GM06990 (cell line): Measurements from ENCODE around the gene NFKB1.

ENCODE experiments used
- DNase-seq: peaks from one replicate; pipeline ENCODE4 v3.0.0-alpha.2; 2011; ENCODE audit not compliant: insufficient read length; ENCODE audit errors: extremely low read depth
- H3K27me3 ChIP-seq: replicated peaks from 2 replicates; pipeline ENCODE4 v1.6.0; 2011; ENCODE audit warnings: low read length; ENCODE audit not compliant: control insufficient read depth, insufficient read depth
- H3K36me3 ChIP-seq: 2 replicates; pipeline ENCODE4 v1.5.1; 2011; ENCODE audit warnings: low read length; ENCODE audit not compliant: control insufficient read depth, insufficient read depth
- H3K4me3 ChIP-seq: replicated peaks from 2 replicates; pipeline ENCODE4 v1.5.1; 2011; ENCODE audit warnings: low read depth, mild to moderate bottlenecking, control low read depth, low read length
- CTCF ChIP-seq: IDR thresholded peaks from 2 replicates; pipeline ENCODE4 v1.5.1; 2011; ENCODE audit warnings: low read length, control low read depth, mild to moderate bottlenecking, inconsistent platforms; ENCODE audit not compliant: insufficient read depth, poor library complexity, severe bottlenecking

Gene NFKB1

DNA sequence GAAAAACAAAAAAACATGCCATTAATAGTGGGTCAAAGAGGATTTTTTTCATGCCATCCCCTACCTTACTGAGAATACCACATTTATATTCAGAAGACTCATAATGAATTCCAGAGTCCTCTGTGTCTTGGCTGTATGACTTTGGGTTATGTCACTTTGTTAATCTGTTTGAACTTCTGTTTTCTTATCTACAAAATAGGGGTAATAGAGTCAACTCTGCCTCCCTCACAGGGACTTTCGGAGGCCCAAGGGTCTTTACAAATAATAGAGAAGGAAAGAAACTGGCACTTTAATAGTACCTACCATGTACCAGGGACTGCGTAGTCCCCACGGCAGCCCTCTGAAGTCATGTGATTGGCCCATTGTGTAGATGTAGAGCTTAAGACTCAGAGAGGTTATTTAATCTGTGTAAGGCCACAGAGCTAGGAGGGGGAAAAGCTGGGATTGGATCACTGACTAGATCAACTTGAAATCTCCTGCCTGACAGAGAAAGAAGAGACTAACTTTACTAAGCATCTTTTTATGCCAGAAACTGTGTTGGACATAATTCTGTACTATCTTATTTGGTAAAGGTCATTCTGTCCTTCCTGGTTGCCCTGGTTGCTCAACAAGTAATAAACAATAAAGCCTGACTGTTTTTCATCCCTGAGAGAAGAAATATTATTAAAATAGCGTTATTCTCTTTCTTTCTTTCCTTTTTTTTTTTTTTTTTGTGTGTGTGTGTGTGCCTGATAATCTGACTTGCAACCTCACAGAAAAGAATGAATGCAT lies 59.6 kb downstream of the NFKB1 start:
- no peak for DNase-seq
- Histone ChIP-seq H3K4me3 (no peak overlapping the region; the same call in 1 of the 2 replicates), H3K27me3 (no peaks in the 10 kb centered on the region), H3K36me3 (no peaks in the 10 kb centered on the region; the same call in 1 of the 2 replicates)
- no peak for TF ChIP-seq CTCF

DNA sequence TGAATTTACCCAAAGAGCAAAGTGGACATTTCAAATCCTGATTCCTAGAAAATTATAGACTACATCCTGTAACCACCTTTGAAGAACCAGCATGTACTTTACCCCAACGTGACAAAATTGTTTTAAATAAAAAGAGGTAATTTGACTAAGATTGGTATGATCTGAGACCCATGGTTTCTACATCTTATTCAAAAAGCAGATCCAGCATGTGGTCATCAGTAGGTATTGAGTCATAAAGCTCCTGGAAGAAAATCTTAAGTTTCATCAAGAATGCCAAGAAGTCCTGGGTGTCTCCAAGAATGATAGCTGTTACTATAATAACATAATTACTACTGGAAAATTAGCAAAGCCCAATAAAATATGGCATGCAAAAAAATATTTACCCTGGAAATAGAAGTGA lies 61.8 kb downstream of the NFKB1 start:
- Histone ChIP-seq H3K4me3 (no peak overlapping the region), H3K36me3 (peaks cover 2% of the 10 kb centered on the region; the same call in 1 of the 2 replicates), H3K27me3 (no peaks in the 10 kb centered on the region)
- no peak for TF ChIP-seq CTCF
- DNase-seq = no peak

- H3K27me3 ChIP-seq = no peaks in the 10 kb centered on the region
- TF ChIP-seq CTCF = no peak
- DNase-seq = peak; percentile 68
- H3K4me3 ChIP-seq = no peak overlapping the region
- H3K36me3 ChIP-seq = peaks cover 2% of the 10 kb centered on the region; the same call in 1 of the 2 replicates
These were observed 63.4 kb downstream of the NFKB1 start for GRCh38 chr4:102564399-102565059.

- no peak for DNase-seq
- Histone ChIP-seq H3K27me3 (no peaks in the 10 kb centered on the region), H3K4me3 (no peak overlapping the region), H3K36me3 (peaks cover 2% of the 10 kb centered on the region; the same call in 1 of the 2 replicates)
- TF ChIP-seq CTCF = no peak
These were observed 64.5 kb downstream of the NFKB1 start for GRCh38 chr4:102565696-102566095.

GRCh38 chr4:102566426-102566825 lies 65.3 kb downstream of the NFKB1 start:
- TF ChIP-seq CTCF = no peak
- H3K36me3 ChIP-seq = peaks cover 2% of the 10 kb centered on the region; the same call in 1 of the 2 replicates
- no peak for DNase-seq
- H3K4me3 ChIP-seq = no peak overlapping the region
- H3K27me3 ChIP-seq = no peaks in the 10 kb centered on the region
